RWPE2 (cell line): Measurements from ENCODE around the gene ANKS1B.

ENCODE experiments used
- ATAC-seq: fragments of 200-7000 bp; cut with Tn5 transposase; 3 replicates; pipeline ENCODE4 v1.9.1; 2021; ENCODE audit warnings: low read depth
- DNase-seq: peaks from one replicate; pipeline ENCODE4 v3.0.0-alpha.2; 2020; ENCODE audit warnings: low spot score
- H3K27ac ChIP-seq: fragments of 450-650 bp; 2 replicates; pipeline ENCODE4 v1.5.1; 2017; ENCODE audit warnings: mild to moderate bottlenecking; ENCODE audit not compliant: poor library complexity, severe bottlenecking
- H3K27me3 ChIP-seq: fragments of 250-450 bp; sonication (Bioruptor Pico); 2 replicates; pipeline ENCODE4 v1.5.1; 2021; ENCODE audit warnings: mild to moderate bottlenecking, moderate library complexity; ENCODE audit not compliant: insufficient read depth, poor library complexity, severe bottlenecking
- H3K36me3 ChIP-seq: fragments of 250-450 bp; sonication (Bioruptor Pico); 2 replicates; pipeline ENCODE4 v1.5.1; 2020; ENCODE audit warnings: low read depth, mild to moderate bottlenecking, moderate library complexity
- H3K4me1 ChIP-seq: fragments of 250-450 bp; sonication (Bioruptor Pico); 2 replicates; pipeline ENCODE4 v1.5.1; 2021; ENCODE audit warnings: mild to moderate bottlenecking, moderate library complexity; ENCODE audit not compliant: insufficient read depth, poor library complexity, severe bottlenecking
- H3K4me3 ChIP-seq: fragments of 250-450 bp; sonication (Bioruptor Pico); 2 replicates; pipeline ENCODE4 v1.5.1; 2021; ENCODE audit warnings: mild to moderate bottlenecking, moderate library complexity; ENCODE audit not compliant: severe bottlenecking
- H3K9me3 ChIP-seq: fragments of 250-450 bp; sonication (Bioruptor Pico); 2 replicates; pipeline ENCODE4 v1.5.1; 2021; ENCODE audit warnings: mild to moderate bottlenecking, moderate library complexity; ENCODE audit not compliant: severe bottlenecking
- CTCF ChIP-seq: fragments of 450-650 bp; IDR thresholded peaks from one replicate; pipeline ENCODE4 v1.5.1; 2017; ENCODE audit warnings: mild to moderate bottlenecking, moderate library complexity; ENCODE audit not compliant: poor library complexity, severe bottlenecking

Gene ANKS1B

GRCh38 chr12:98735821-98736220 is 1248.9 kb downstream of the ANKS1B start:
- Histone ChIP-seq H3K4me1 (no peaks in the 10 kb centered on the region), H3K36me3 (peaks cover 38% of the 10 kb centered on the region), H3K27me3 (no peaks in the 10 kb centered on the region), H3K4me3 (no peak overlapping the region), H3K9me3 (no peaks in the 10 kb centered on the region), H3K27ac (no peak overlapping the region)
- no peak for DNase-seq
- no peak for ATAC-seq
- TF ChIP-seq CTCF = no peak

GRCh38 chr12:98733667-98734350 is 1250.9 kb downstream of the ANKS1B start:
- no peaks in the 10 kb centered on the region for H3K9me3 ChIP-seq
- no peaks in the 10 kb centered on the region for H3K27me3 ChIP-seq
- no peak for DNase-seq
- no peak for TF ChIP-seq CTCF
- peaks cover 57% of the 10 kb centered on the region for H3K36me3 ChIP-seq
- H3K27ac ChIP-seq = no peak overlapping the region
- H3K4me1 ChIP-seq = no peaks in the 10 kb centered on the region
- ATAC-seq = no peak
- no peak overlapping the region for H3K4me3 ChIP-seq

- Histone ChIP-seq H3K9me3 (no peaks in the 10 kb centered on the region), H3K4me1 (no peaks in the 10 kb centered on the region), H3K27me3 (no peaks in the 10 kb centered on the region), H3K27ac (no peak overlapping the region), H3K36me3 (peaks cover 89% of the 10 kb centered on the region), H3K4me3 (no peak overlapping the region)
- TF ChIP-seq CTCF = no peak
- ATAC-seq (no peak), DNase-seq (no peak)
These were observed 1254.3 kb downstream of the ANKS1B start for GRCh38 chr12:98730412-98730811.

- DNase-seq = no peak
- Histone ChIP-seq H3K4me1 (no peaks in the 10 kb centered on the region), H3K27ac (no peak overlapping the region), H3K9me3 (no peaks in the 10 kb centered on the region), H3K27me3 (no peaks in the 10 kb centered on the region), H3K4me3 (no peak overlapping the region), H3K36me3 (peaks cover 84% of the 10 kb centered on the region)
- no peak for TF ChIP-seq CTCF
- no peak for ATAC-seq
These were observed 1257.5 kb downstream of the ANKS1B start for GRCh38 chr12:98727196-98727595.

GRCh38 chr12:98725476-98726247 is 1259.1 kb downstream of the ANKS1B start:
- no peaks in the 10 kb centered on the region for H3K9me3 ChIP-seq
- H3K4me1 ChIP-seq = no peaks in the 10 kb centered on the region
- H3K4me3 ChIP-seq = no peak overlapping the region
- H3K27ac ChIP-seq = no peak overlapping the region
- peaks cover 74% of the 10 kb centered on the region for H3K36me3 ChIP-seq
- no peaks in the 10 kb centered on the region for H3K27me3 ChIP-seq
- DNase-seq (no peak), ATAC-seq (peak; percentile 85)
- peak; percentile 50 for TF ChIP-seq CTCF
